NCI-H1417 (cell line): ENCODE results near the gene FAM216B.

ENCODE experiments used
- DNase-seq, 3 experiments: peaks; one replicate each; lab custom pipeline; 2025; lab: John Stamatoyannopoulos, UW

FAM216B gene

GRCh38 chr13:42832341-42833096 lies 51.1 kb downstream of the FAM216B start:
- DNase-seq, result no peak

- DNase-seq, result no peak
Observed at GRCh38 chr13:42834946-42835345, 53.6 kb downstream of the FAM216B start.

GRCh38 chr13:42836930-42837690 lies 55.7 kb downstream of the FAM216B start:
- peak in 2 of 3 experiments; percentile 8 to 59 for DNase-seq
